A673 (cell line): ENCODE data around the gene PASD1. TPM values are rescaled to one million over a fixed set of nuclear protein-coding genes. Genes with fewer than 3 reads are reported as not detected.

Experiments used
- BruUV-seq: library from RNA; stranded (reverse); fragments of 400-500 nt; replicated peaks from 2 replicates; lab custom pipeline; 2021; lab: Mats Ljungman, UMichigan
- CTCF ChIA-PET: fragments of 300-600 bp; sonication (Branson Sonifier 250); formaldehyde crosslinking; loops from one replicate; lab custom pipeline; 2022; ENCODE audit warnings: antibody characterized with exemption; lab: Charles Lee
- POLR2A ChIA-PET: fragments of 300-600 bp; sonication (Branson Sonifier 250); formaldehyde crosslinking; loops from one replicate; lab custom pipeline; 2022; ENCODE audit warnings: antibody characterized with exemption; ENCODE audit not compliant: low non-redundant PET; lab: Charles Lee
- DNase-seq: peaks from one replicate; pipeline ENCODE4 v3.0.0-alpha.2; 2015; ENCODE audit warnings: low spot score
- H3K27ac ChIP-seq: fragments of 200-600 bp; sonication (generic); 2 replicates; pipeline ENCODE4 v1.5.1; 2016; ENCODE audit warnings: mixed run types, low read depth, mild to moderate bottlenecking, mixed read lengths, antibody characterized with exemption, low read length; ENCODE audit not compliant: poor library complexity, severe bottlenecking
- H3K27me3 ChIP-seq: fragments of 200-600 bp; sonication (generic); replicated peaks from 2 replicates; pipeline ENCODE4 v1.6.1; 2017; ENCODE audit warnings: mixed run types, low read depth, mild to moderate bottlenecking, mixed read lengths, antibody characterized with exemption, low read length; ENCODE audit not compliant: insufficient read depth, poor library complexity
- H3K36me3 ChIP-seq: fragments of 200-600 bp; sonication (generic); 2 replicates; pipeline ENCODE4 v1.6.1; 2016; ENCODE audit warnings: mixed run types, mild to moderate bottlenecking, mixed read lengths, antibody characterized with exemption, low read length; ENCODE audit not compliant: insufficient read depth, poor library complexity, severe bottlenecking
- H3K4me1 ChIP-seq: fragments of 200-600 bp; sonication (generic); 2 replicates; pipeline ENCODE4 v1.6.1; 2017; ENCODE audit warnings: mixed run types, mild to moderate bottlenecking, mixed read lengths, antibody characterized with exemption, low read length; ENCODE audit not compliant: insufficient read depth, poor library complexity, severe bottlenecking
- H3K4me3 ChIP-seq: fragments of 200-600 bp; sonication (generic); 2 replicates; pipeline ENCODE4 v1.5.1; 2016; ENCODE audit warnings: low read depth, mixed run types, mild to moderate bottlenecking, mixed read lengths, low read length; ENCODE audit not compliant: poor library complexity, severe bottlenecking
- H3K9me3 ChIP-seq: fragments of 200-600 bp; sonication (generic); 2 replicates; pipeline ENCODE4 v1.6.1; 2016; ENCODE audit warnings: mixed run types, low read depth, mild to moderate bottlenecking, mixed read lengths, antibody characterized with exemption, low read length; ENCODE audit not compliant: poor library complexity, severe bottlenecking
- CTCF ChIP-seq: fragments of 300-800, 200-600 bp; sonication (generic); conservative IDR thresholded peaks from 2 replicates; pipeline ENCODE4 v1.5.1; 2017; ENCODE audit warnings: low read depth, mild to moderate bottlenecking, antibody characterized with exemption, low read length, moderate library complexity, mixed read lengths
- EZH2 ChIP-seq: fragments of 200-600 bp; sonication (generic); IDR thresholded peaks from 2 replicates; pipeline ENCODE4 v1.6.1; 2017; ENCODE audit warnings: borderline replicate concordance, low read depth, mild to moderate bottlenecking, mixed read lengths, antibody characterized with exemption, low read length; ENCODE audit not compliant: poor library complexity, severe bottlenecking
- intact Hi-C: fragments of 100-400 bp; cut with micrococcal nuclease; formaldehyde crosslinking; loops from one replicate; pipeline ENCODE4 v1.10.0; 2022; ENCODE audit not compliant: unreplicated experiment
- total RNA-seq: library from RNA; stranded (reverse); gene quantifications from 2 replicates; pipeline ENCODE4 v1.2.3, GENCODE V29; 2021

Gene PASD1
- total RNA-seq, 1 experiment from 2014 or later: not detected

DNA sequence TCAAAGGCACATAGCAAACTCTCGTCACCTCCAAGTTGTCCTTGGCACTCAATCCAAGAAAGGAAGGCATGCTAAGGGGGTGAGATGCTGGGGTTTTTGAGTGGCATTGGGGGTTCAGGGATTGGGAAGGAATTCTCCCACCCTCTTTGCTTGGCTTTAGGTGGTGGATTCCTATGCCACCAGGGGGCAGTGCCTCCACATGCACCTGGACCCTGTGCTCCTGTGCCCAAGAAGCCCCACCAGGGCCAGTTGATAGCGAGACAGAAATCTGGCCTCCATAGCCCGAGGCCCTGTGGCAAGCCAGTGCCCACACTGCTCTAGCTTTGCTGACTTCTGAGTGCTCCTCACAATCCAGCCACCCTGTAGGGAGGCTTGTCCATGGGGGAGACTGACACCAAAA is 150.4 kb downstream of the PASD1 start:
- H3K4me3 ChIP-seq: no peak overlapping the region
- H3K27me3 ChIP-seq: no peaks in the 10 kb centered on the region
- H3K36me3 ChIP-seq: no peaks in the 10 kb centered on the region
- H3K27ac ChIP-seq: no peak overlapping the region
- CTCF ChIA-PET: no interaction called here
- BruUV-seq: no TSS peak
- POLR2A ChIA-PET: no interaction called here
- H3K4me1 ChIP-seq: no peaks in the 10 kb centered on the region
- H3K9me3 ChIP-seq: no peaks in the 10 kb centered on the region
- TF ChIP-seq CTCF: peak; percentile 65
- TF ChIP-seq EZH2: no peak
- intact Hi-C loops: no loop called here
- DNase-seq: peak; percentile 26

DNA sequence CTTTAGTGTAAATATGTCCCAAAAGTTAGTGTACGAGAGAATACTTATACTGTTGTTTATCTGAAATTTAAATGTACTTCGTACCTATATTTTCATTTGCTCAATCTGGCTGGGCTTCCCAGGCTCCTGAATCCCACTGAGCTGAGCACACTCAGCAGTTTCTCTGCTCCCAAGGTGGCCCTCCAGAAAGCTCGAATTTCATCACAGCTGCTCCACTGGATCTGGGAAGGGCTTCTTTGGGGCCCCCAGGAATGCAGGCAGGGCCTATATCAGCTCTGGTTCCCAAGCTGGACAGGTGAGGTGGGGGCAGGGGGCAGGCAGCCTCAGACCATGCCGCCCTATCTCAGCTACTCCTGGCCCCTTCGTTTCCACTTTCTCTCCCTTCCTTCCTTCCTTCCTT is 150.9 kb downstream of the PASD1 start:
- CTCF ChIA-PET: no interaction called here
- TF ChIP-seq EZH2: no peak
- TF ChIP-seq CTCF: no peak
- POLR2A ChIA-PET: no interaction called here
- Histone ChIP-seq H3K27ac (no peak overlapping the region), H3K9me3 (no peaks in the 10 kb centered on the region), H3K27me3 (no peaks in the 10 kb centered on the region), H3K36me3 (no peaks in the 10 kb centered on the region), H3K4me1 (no peaks in the 10 kb centered on the region), H3K4me3 (no peak overlapping the region)
- intact Hi-C loops: no loop called here
- no peak for DNase-seq
- BruUV-seq: no TSS peak

DNA sequence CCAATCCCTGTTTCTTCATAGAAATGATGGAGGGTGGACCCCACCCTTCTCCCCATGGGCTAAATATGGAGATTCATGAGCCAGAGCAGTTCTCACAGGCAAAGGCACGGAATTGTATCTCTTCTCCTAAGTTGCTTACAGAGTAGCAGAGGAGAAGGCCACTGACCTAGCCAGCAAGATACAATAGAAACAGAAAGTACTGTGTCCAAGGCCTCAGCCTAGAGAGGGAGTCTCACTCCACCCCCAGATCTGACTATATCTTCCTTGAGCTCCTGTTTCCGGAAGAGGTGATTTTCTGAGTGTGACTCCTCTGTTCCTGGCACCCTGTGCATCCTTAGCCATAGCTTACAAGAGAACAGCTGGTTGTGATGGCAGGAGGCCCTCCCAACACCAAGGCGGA is 152.3 kb downstream of the PASD1 start, which contains the start of gene FATE1:
Gene FATE1, plus strand, starts transcription at position 284 of the 400 bp plus-strand sequence. Its CDS starts 85 bp downstream, at position 369.
- Histone ChIP-seq H3K27me3 (no peaks in the 10 kb centered on the region), H3K4me3 (no peak within 1 kb of the TSS), H3K36me3 (no peaks in the 10 kb centered on the region), H3K9me3 (no peaks in the 10 kb centered on the region), H3K4me1 (no peaks in the 10 kb centered on the region), H3K27ac (no peak within 1 kb of the TSS)
- TF ChIP-seq CTCF (no peak), EZH2 (no peak)
- CTCF ChIA-PET: no interaction called here
- BruUV-seq: no TSS peak
- POLR2A ChIA-PET: no interaction called here
- intact Hi-C loops: no loop called here
- no peak for DNase-seq
